Esophagus muscularis mucosa (tissue), 4 donors: ENCODE results near the gene SLC49A3. TPM values are rescaled to one million over a fixed set of nuclear protein-coding genes. Genes with fewer than 3 reads are reported as not detected.

Source experiments
- DNase-seq: peaks from one replicate; pipeline ENCODE4 v3.0.0-alpha.2; 2017; ENCODE audit errors: extremely low spot score
- H3K27ac ChIP-seq, 4 donors: fragments of 200-600 bp; sonication (generic); replicated peaks in 1 of 4; 1 replicate in 3 of 4; 2 replicates in 1 of 4; pipeline ENCODE4 v1.5.1; 2016 to 2019; ENCODE audit warnings: mild to moderate bottlenecking in 1 of 4
- H3K27me3 ChIP-seq, 4 donors: fragments of 200-600 bp; sonication (generic); one replicate each; pipeline versions ENCODE4 v1.5.1 to v1.6.0; 2016 to 2019
- H3K36me3 ChIP-seq, 4 donors: fragments of 200-600 bp; sonication (generic); one replicate each; pipeline ENCODE4 v1.5.1; 2016 to 2019
- H3K4me1 ChIP-seq, 4 donors: fragments of 200-600 bp; sonication (generic); one replicate each; pipeline ENCODE4 v1.5.1; 2016 to 2019
- H3K4me3 ChIP-seq, 4 donors: fragments of 200-600 bp; sonication (generic); 1 replicate in 2 of 4; 2 replicates in 2 of 4; pipeline ENCODE4 v1.5.1; 2016 to 2019; ENCODE audit warnings: mild to moderate bottlenecking in 4 of 4, moderate library complexity in 1 of 4
- H3K9me3 ChIP-seq, 4 donors: fragments of 200-600 bp; sonication (generic); 1 replicate in 3 of 4; 2 replicates in 1 of 4; pipeline ENCODE4 v1.5.1; 2016 to 2019
- EP300 ChIP-seq: sonication (generic); formaldehyde crosslinking; IDR thresholded peaks from one replicate; pipeline ENCODE4 v1.6.1; 2017; ENCODE audit warnings: antibody characterized with exemption
- POLR2A ChIP-seq: fragments of 450-650 bp; IDR thresholded peaks from one replicate; pipeline ENCODE4 v1.6.1; 2017; ENCODE audit warnings: antibody characterized with exemption, moderate library complexity, mild to moderate bottlenecking, low read depth
- POLR2AphosphoS5 ChIP-seq, 2 donors: sonication (generic); formaldehyde crosslinking; IDR thresholded peaks; one replicate each; pipeline ENCODE4 v1.6.1; 2017; ENCODE audit warnings: antibody characterized with exemption in 2 of 2
- WGBS: methylation state at CpG from one replicate; pipeline ENCODE4 v1.1.5; 2018; 5-methylcytosine and 5-hydroxymethylcytosine counted together
- intact Hi-C: fragments of 100-400 bp; cut with DNase I; formaldehyde crosslinking; loops from one replicate; pipeline ENCODE4 v1.15.1; 2023
- total RNA-seq, 4 donors: library from RNA; depleted of rRNA; stranded (reverse); fragments of >200 nt; gene quantifications; one replicate each; pipeline versions ENCODE4 v1.1.0 to v1.2.1, GENCODE V29; 2016
- TF ChIP-seq, protein P1 (sequence below), 3 experiments: fragments of 200-600 bp in 2 of 3; fragments of 450-650 bp in 1 of 3; sonication (generic) in 2 of 3; IDR thresholded peaks; one replicate each; pipeline ENCODE4 v1.5.1; 2017 to 2019; ENCODE audit warnings: antibody characterized with exemption in 3 of 3, mild to moderate bottlenecking in 2 of 3, moderate library complexity in 1 of 3

The SLC49A3 gene
- total RNA-seq, 4 donors from 2014 or later, result 5.5 to 9.4 (median 7.6) TPM

DNA sequence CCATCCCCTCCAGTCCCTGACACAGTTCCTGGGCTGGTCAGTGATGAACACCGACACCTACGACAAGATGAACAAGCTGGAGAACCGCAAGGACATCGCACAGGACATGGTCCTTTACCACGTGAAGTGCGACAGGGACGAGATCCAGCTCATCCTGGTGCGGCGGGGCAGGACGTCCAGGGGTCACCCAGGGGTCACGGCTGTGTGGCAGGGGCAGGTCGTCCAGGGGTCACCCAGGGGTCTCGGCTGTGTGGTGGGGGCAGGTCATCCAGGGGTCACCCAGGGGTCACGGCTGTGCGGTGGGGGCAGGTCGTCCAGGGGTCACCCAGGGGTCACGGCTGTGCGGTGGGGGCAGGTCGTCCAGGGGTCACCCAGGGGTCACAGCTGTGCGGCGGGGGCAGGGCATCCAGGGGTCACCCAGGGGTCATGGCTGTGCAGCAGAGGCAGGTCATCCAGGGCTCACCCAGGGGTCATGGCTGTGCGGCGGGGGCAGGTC, 31.6 kb downstream of the SLC49A3 start:
- intact Hi-C loops, result no loop called here
- 81% methylated on average over 16 of the region's 23 CpGs for WGBS

DNA sequence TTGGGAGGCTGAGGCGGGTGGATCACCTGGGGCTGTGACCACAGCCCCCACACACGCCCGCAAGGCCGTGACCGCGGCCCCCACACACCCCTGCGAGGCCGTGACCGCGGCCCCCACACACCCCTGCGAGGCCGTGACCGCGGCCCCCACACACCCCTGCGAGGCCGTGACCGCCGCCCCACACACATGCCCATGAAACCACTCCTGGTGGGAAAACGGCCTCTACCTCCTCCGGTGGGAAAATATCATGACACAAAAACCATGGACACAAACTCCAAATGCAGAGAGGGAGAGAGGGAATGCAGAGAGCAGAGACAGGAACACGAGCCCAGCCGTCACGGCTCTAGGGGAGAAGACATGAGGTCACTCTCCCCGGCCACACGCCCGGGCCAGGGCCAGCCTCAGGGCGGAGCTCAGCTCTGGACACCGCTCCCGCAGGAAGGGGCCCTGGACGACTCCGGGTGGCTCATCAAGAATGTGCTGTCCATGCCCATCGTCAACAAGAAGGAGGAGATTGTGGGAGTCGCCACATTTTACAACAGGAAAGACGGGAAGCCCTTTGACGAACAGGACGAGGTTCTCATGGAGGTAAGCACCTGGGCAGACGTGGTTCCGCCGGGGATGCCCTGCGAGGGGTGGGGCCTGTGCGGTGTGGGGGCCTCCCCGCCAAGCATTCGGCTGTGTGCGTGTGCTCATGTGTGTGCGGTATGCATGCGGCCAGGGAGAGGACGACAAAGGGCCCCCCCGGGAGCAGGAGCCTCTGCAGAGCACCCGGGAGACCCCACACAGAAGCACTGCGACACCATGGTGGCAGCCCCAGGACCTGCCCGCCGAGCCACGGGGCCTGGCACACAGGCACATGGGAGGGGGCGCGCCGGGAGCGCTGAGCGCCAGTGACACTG, 32.3 kb downstream of the SLC49A3 start:
- intact Hi-C loops, result no loop called here
- H3K27ac ChIP-seq, result no peak overlapping the region
- H3K4me3 ChIP-seq, result no peak overlapping the region
- no peak for TF ChIP-seq POLR2A
- TF ChIP-seq, protein P1, sequence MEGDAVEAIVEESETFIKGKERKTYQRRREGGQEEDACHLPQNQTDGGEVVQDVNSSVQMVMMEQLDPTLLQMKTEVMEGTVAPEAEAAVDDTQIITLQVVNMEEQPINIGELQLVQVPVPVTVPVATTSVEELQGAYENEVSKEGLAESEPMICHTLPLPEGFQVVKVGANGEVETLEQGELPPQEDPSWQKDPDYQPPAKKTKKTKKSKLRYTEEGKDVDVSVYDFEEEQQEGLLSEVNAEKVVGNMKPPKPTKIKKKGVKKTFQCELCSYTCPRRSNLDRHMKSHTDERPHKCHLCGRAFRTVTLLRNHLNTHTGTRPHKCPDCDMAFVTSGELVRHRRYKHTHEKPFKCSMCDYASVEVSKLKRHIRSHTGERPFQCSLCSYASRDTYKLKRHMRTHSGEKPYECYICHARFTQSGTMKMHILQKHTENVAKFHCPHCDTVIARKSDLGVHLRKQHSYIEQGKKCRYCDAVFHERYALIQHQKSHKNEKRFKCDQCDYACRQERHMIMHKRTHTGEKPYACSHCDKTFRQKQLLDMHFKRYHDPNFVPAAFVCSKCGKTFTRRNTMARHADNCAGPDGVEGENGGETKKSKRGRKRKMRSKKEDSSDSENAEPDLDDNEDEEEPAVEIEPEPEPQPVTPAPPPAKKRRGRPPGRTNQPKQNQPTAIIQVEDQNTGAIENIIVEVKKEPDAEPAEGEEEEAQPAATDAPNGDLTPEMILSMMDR (IDR thresholded peaks at IDR 0.05), result no peak
- TF ChIP-seq EP300, result no peak
- TF ChIP-seq POLR2AphosphoS5 (IDR thresholded peaks at IDR 0.05), result no peak
- H3K36me3 ChIP-seq, result no peaks in the 10 kb centered on the region
- H3K9me3 ChIP-seq, result no peaks in the 10 kb centered on the region
- no peaks in the 10 kb centered on the region for H3K4me1 ChIP-seq
- WGBS, result 73% methylated on average over 35 of the region's 58 CpGs
- DNase-seq, result no peak
- H3K27me3 ChIP-seq, result peaks cover 0 to 44% (median 0%) of the 10 kb centered on the region in 4 donors

More for the DNA sequence above, 31.6 kb downstream of the SLC49A3 start:
- H3K27me3 ChIP-seq, result peaks cover 0 to 41% (median 0%) of the 10 kb centered on the region in 4 donors
- no peaks in the 10 kb centered on the region for H3K4me1 ChIP-seq
- H3K4me3 ChIP-seq, result no peak overlapping the region
- no peak for DNase-seq
- H3K9me3 ChIP-seq, result no peaks in the 10 kb centered on the region
- TF ChIP-seq, protein P1 (IDR thresholded peaks at IDR 0.05), result no peak
- no peak for TF ChIP-seq POLR2A
- H3K36me3 ChIP-seq, result no peaks in the 10 kb centered on the region
- no peak overlapping the region for H3K27ac ChIP-seq

DNA sequence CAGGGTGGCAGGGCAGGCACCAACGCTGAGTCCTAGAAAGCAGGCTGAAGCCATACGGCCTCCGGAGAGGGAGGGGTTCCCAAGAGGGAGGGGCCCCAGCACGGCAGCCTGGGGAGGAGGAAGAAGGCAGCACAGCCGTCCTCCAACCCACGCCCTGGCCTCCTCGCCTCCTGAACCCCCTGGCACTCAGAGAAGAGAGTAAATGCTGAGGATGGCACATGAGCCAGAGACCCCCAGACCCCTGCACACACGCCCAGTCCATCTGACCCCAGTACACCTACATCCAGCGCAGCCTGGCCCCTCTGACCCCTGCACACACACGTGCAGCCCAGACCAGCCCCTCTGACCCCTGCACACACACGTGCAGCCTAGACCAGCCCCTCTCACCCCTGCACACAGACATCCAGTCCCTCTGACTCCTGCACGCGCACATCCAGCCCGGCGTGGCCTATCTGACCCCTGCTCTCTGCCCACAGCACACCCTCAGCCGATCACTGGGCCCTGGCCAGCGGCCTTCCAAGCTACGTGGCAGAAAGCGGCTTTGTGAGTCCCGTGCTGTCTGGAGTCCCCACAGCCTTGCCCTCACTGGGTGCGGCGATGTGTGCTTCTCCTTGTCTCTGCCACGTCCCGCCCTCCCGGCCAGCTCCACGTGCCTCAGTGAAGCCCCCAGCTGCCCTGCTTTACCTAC, 33.3 kb downstream of the SLC49A3 start:
- H3K4me3 ChIP-seq, result no peak overlapping the region
- no peak for TF ChIP-seq POLR2A
- no peak for TF ChIP-seq EP300
- H3K27me3 ChIP-seq, result peaks cover 0 to 55% (median 4%) of the 10 kb centered on the region in 4 donors
- 69% methylated on average over 20 of the region's 26 CpGs for WGBS
- H3K27ac ChIP-seq, result no peak overlapping the region
- H3K9me3 ChIP-seq, result no peaks in the 10 kb centered on the region
- intact Hi-C loops, result no loop called here
- H3K4me1 ChIP-seq, result peaks cover 0 to 7% (median 0%) of the 10 kb centered on the region in 4 donors
- no peaks in the 10 kb centered on the region for H3K36me3 ChIP-seq
- no peak for DNase-seq

DNA sequence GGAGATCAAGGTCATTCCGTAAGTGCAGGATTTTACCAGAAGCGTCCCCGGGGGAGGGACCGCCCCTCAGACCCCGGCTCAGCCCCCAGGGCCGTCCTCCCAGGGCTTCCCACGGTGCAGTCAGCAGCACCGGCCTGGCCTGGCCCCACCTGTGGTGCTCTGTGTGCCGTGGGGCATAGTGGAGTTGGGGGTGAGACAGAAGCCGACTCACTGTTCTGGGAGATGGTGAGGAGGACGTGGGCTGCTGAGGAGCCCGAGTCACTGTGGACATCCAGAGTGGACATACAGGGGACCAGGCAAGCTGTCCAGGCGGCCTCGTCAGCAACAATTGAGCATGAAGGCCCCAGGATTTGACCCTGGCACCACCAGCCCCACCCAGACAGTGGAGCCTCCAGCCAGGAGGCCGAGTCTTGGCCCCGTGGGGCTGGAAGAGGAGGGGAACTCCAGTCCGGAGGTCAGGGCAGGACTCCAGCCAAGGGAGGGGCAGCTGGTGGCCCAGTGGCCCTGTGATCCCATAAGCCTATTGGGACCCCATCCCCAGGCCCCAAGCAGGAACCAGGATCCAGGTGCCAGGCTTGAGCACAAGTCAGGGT, 34.0 kb downstream of the SLC49A3 start:
- Histone ChIP-seq H3K36me3 (no peaks in the 10 kb centered on the region), H3K4me1 (peaks cover 0 to 7% (median 0%) of the 10 kb centered on the region in 4 donors), H3K4me3 (no peak overlapping the region), H3K27me3 (peaks cover 0 to 61% (median 7%) of the 10 kb centered on the region in 4 donors), H3K27ac (no peak overlapping the region), H3K9me3 (no peaks in the 10 kb centered on the region)
- intact Hi-C loops, result no loop called here
- WGBS, result 70% methylated on average over 14 of the region's 17 CpGs
- TF ChIP-seq EP300 (no peak), POLR2AphosphoS5 (IDR thresholded peaks at IDR 0.05) (no peak)
- TF ChIP-seq, protein P1 (IDR thresholded peaks at IDR 0.05), result no peak
- no peak for DNase-seq

DNA sequence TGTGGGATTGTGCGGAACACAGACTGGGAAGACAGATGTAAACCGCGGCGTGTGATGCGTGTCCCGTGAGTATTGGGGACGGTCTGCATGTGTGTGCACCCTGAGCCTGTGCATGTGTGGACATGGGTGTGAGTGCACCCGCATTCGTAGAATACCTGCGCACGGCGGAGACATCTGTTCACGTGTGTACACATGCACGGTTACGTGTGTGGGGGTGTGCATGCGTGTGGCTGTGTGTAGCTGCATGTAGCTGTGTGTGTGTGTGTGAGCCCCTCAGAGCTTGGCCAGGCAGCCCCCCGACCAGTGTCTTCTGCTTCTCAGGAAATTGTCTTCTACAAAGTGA, 34.5 kb downstream of the SLC49A3 start:
- peaks cover 0 to 7% (median 0%) of the 10 kb centered on the region in 4 donors for H3K4me1 ChIP-seq
- no peaks in the 10 kb centered on the region for H3K36me3 ChIP-seq
- H3K9me3 ChIP-seq, result no peaks in the 10 kb centered on the region
- intact Hi-C loops, result no loop called here
- no peak overlapping the region for H3K4me3 ChIP-seq
- no peak for TF ChIP-seq POLR2AphosphoS5 (IDR thresholded peaks at IDR 0.05)
- TF ChIP-seq, protein P1 (IDR thresholded peaks at IDR 0.05), result no peak
- no peak for TF ChIP-seq EP300
- no peak for TF ChIP-seq POLR2A
- peaks cover 0 to 66% (median 7%) of the 10 kb centered on the region in 4 donors for H3K27me3 ChIP-seq
- 90% methylated on average over 17 of the region's 17 CpGs for WGBS
- DNase-seq, result no peak
- no peak overlapping the region for H3K27ac ChIP-seq
